Activated T-helper 2 cell treated with anti-CD3 and anti-CD28 coated beads, Interferon-gamma antibody, Interleukin-2, Interleukin-4, amounts not matched to agents 10 μg/mL and 5 μg/mL and 100 μg/mL, durations not matched to agents 14 hours and 24 hours and 36 hours (primary cell): ENCODE measurements around the gene NOD2. TPM values are rescaled to one million over a fixed set of nuclear protein-coding genes. Genes with fewer than 3 reads are reported as not detected.

ENCODE experiments used
- DNase-seq: peaks from one replicate; pipeline ENCODE4 v3.0.0; 2021; ENCODE audit warnings: low spot score
- H3K27ac Mint-ChIP-seq: one replicate; pipeline ENCODE4 v1.8.0; 2021; ENCODE audit warnings: mixed read lengths
- H3K27me3 Mint-ChIP-seq: one replicate; pipeline ENCODE4 v1.8.0; 2021; ENCODE audit warnings: low read depth, mixed read lengths
- H3K36me3 Mint-ChIP-seq: one replicate; pipeline ENCODE4 v1.8.0; 2021; ENCODE audit warnings: low read depth, mixed read lengths
- H3K4me1 Mint-ChIP-seq: one replicate; pipeline ENCODE4 v1.8.0; 2021; ENCODE audit warnings: low read depth, mixed read lengths
- H3K4me3 Mint-ChIP-seq: one replicate; pipeline ENCODE4 v1.8.0; 2021; ENCODE audit warnings: low read depth, mild to moderate bottlenecking, moderate library complexity, mixed read lengths
- H3K9me3 Mint-ChIP-seq: one replicate; pipeline ENCODE4 v1.8.0; 2021; ENCODE audit warnings: mixed read lengths
- intact Hi-C: fragments of 100-400 bp; cut with micrococcal nuclease; formaldehyde crosslinking; loops from one replicate; pipeline ENCODE4 v1.15.1; 2023
- total RNA-seq: library from RNA; stranded (reverse); gene quantifications from 2 replicates; pipeline ENCODE4 v1.2.3, GENCODE V29; 2022

NOD2 gene
- total RNA-seq, 1 donor from 2014 or later, result 8.8 TPM

DNA sequence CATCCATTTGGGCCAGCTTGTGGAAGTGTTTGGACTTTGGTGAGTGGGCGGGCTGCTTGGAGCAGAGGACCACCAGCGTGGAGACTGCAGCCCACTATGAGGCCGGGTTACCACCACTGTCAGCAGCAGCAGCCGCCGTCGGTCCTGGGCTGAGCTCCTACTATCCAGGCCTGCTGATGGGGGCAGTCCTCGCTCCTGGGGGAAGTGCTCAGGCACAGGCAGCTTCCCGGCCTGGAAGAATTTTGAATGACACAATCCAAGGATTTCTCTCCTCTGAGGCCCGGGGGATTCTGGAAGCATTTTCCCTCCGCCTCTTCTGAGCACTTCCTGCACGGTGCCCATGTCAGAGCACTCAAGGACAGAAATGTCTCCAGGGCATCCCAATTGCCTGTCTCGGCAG, 5.3 kb upstream of the NOD2 start:
- intact Hi-C loops, result no loop called here

DNA sequence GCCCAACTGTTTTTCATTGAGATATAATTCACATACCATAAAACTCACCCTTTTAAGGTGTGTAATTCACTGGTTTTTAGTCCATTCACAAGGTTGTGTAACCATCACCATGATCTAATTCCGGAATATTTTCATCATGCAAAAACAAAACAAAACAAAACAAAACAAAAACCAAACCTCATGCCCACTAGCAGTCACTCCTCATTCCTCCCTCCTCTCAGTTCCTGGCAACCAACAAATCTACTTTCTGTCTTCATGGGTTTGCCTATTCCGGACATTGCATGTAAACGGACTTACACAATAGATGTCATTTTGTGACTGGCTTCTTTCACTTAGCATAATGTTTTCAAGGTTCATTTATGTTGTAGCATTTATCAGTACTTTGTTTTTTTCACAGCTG, 4.5 kb upstream of the NOD2 start:
- Mint-ChIP-seq H3K4me3 (no peak overlapping the region), H3K27ac (no peak overlapping the region), H3K9me3 (no peaks in the 10 kb centered on the region), H3K4me1 (peaks cover 50% of the 10 kb centered on the region), H3K27me3 (no peaks in the 10 kb centered on the region), H3K36me3 (peaks cover 3% of the 10 kb centered on the region)
- DNase-seq, result no peak
- intact Hi-C loops, result no loop called here

More for the DNA sequence above, 5.3 kb upstream of the NOD2 start:
- no peaks in the 10 kb centered on the region for H3K27me3 Mint-ChIP-seq
- H3K36me3 Mint-ChIP-seq, result peaks cover 3% of the 10 kb centered on the region
- no peaks in the 10 kb centered on the region for H3K9me3 Mint-ChIP-seq
- DNase-seq, result no peak
- H3K4me3 Mint-ChIP-seq, result no peak overlapping the region
- no peak overlapping the region for H3K27ac Mint-ChIP-seq
- H3K4me1 Mint-ChIP-seq, result peaks cover 56% of the 10 kb centered on the region

GRCh38 chr16:50690177-50690576, 3.2 kb upstream of the NOD2 start:
- Mint-ChIP-seq H3K27ac (no peak overlapping the region), H3K4me1 (peaks cover 49% of the 10 kb centered on the region)

GRCh38 chr16:50692644-50692998, 785 bp upstream of the NOD2 start:
- Mint-ChIP-seq H3K27ac (peak overlapping the region; percentile 10), H3K4me1 (peaks cover 58% of the 10 kb centered on the region), H3K9me3 (no peaks in the 10 kb centered on the region), H3K4me3 (peak overlapping the region; percentile 69), H3K27me3 (no peaks in the 10 kb centered on the region), H3K36me3 (peaks cover 5% of the 10 kb centered on the region)
- intact Hi-C loops, result no loop called here
- no peak for DNase-seq

More at GRCh38 chr16:50690177-50690576, 3.2 kb upstream of the NOD2 start:
- Mint-ChIP-seq H3K27me3 (no peaks in the 10 kb centered on the region), H3K4me3 (no peak overlapping the region), H3K36me3 (peaks cover 5% of the 10 kb centered on the region), H3K9me3 (no peaks in the 10 kb centered on the region)
- intact Hi-C loops, result no loop called here
- DNase-seq, result no peak

GRCh38 chr16:50694206-50694605, 800 bp downstream of the NOD2 start:
- Mint-ChIP-seq H3K9me3 (no peaks in the 10 kb centered on the region), H3K27ac (peak overlapping the region; percentile 73), H3K36me3 (peaks cover 5% of the 10 kb centered on the region), H3K4me1 (peaks cover 69% of the 10 kb centered on the region), H3K4me3 (peak overlapping the region; percentile 79), H3K27me3 (no peaks in the 10 kb centered on the region)
- DNase-seq, result no peak
- intact Hi-C loops, result loop anchor here (2.0 kb wide), 1 partner anchor 15 kb away; no protein-coding TSS in a partner anchor

GRCh38 chr16:50695017-50696000, 1.9 kb downstream of the NOD2 start:
- H3K9me3 Mint-ChIP-seq, result no peaks in the 10 kb centered on the region
- H3K4me1 Mint-ChIP-seq, result peaks cover 74% of the 10 kb centered on the region
- H3K27ac Mint-ChIP-seq, result peak overlapping the region; percentile 7
- H3K4me3 Mint-ChIP-seq, result peak overlapping the region; percentile 79
- peaks cover 13% of the 10 kb centered on the region for H3K36me3 Mint-ChIP-seq
- H3K27me3 Mint-ChIP-seq, result no peaks in the 10 kb centered on the region
- intact Hi-C loops, result loop anchor here (2.0 kb wide), 1 partner anchor 13 kb away; no protein-coding TSS in a partner anchor
- no peak for DNase-seq

GRCh38 chr16:50696126-50696525, 2.7 kb downstream of the NOD2 start:
- Mint-ChIP-seq H3K36me3 (peaks cover 20% of the 10 kb centered on the region), H3K4me1 (peaks cover 72% of the 10 kb centered on the region), H3K9me3 (no peaks in the 10 kb centered on the region), H3K4me3 (peak overlapping the region; percentile 43), H3K27ac (peak overlapping the region; percentile 73), H3K27me3 (no peaks in the 10 kb centered on the region)
- DNase-seq, result no peak
- intact Hi-C loops, result no loop called here

DNA sequence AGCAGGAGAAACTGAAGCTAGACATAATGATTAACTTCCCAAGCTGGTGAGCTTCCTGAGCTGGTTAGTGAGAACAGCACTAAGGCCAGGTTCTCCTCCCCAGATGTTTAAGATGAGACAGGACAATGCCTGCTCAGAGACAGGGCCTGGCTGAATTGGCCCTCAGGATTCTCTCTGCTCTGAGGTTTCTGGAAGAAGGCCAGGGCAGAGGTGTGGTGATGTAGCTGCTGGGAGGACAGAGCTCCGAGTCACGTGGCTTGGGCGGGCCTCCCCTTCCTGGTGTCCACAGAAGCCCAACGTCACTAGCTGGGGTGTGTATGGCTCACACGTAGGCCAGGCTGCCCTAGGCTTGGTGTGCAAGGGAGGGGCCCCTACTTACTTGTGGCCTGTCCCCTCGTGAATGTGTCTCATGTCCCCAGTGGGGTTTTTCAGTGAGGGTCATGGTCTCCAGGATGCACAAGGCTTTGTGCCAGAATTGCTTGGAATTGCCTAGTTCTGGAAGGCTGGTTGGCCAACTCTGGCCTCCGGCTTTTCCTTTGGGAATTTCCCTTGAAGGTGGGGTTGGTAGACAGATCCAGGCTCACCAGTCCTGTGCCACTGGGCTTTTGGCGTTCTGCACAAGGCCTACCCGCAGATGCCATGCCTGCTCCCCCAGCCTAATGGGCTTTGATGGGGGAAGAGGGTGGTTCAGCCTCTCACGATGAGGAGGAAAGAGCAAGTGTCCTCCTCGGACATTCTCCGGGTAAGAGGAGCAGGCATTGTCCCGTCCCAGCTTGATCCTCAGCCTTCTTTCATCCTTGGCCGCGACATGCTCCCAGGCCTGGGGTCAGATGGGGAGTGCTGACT, 3.4 kb downstream of the NOD2 start:
- Mint-ChIP-seq H3K27me3 (no peaks in the 10 kb centered on the region), H3K36me3 (peaks cover 26% of the 10 kb centered on the region), H3K27ac (peak overlapping the region; percentile 88), H3K4me1 (peaks cover 69% of the 10 kb centered on the region), H3K4me3 (peak overlapping the region; percentile 43), H3K9me3 (peaks cover 4% of the 10 kb centered on the region)
- no peak for DNase-seq
- intact Hi-C loops, result no loop called here

DNA sequence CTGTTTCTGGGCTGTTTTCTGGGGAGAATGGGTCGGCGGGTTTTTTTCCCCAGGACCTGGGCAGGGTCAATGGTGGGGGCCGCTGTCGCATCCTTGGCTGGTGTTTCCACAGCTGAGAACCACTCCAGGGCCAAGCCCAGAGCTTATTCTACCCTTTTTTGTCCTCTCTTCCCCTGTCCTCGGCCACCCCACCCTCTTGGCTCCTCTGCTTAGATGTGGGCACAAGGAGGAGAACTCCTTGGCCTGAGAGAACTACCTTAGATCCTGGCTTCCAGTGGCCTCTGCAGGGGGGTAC, 4.0 kb downstream of the NOD2 start:
- H3K36me3 Mint-ChIP-seq, result peaks cover 31% of the 10 kb centered on the region
- peaks cover 69% of the 10 kb centered on the region for H3K4me1 Mint-ChIP-seq
- peaks cover 6% of the 10 kb centered on the region for H3K9me3 Mint-ChIP-seq
- H3K27me3 Mint-ChIP-seq, result no peaks in the 10 kb centered on the region
- DNase-seq, result no peak
- intact Hi-C loops, result no loop called here
- H3K27ac Mint-ChIP-seq, result peak overlapping the region; percentile 88
- H3K4me3 Mint-ChIP-seq, result peak overlapping the region; percentile 70

DNA sequence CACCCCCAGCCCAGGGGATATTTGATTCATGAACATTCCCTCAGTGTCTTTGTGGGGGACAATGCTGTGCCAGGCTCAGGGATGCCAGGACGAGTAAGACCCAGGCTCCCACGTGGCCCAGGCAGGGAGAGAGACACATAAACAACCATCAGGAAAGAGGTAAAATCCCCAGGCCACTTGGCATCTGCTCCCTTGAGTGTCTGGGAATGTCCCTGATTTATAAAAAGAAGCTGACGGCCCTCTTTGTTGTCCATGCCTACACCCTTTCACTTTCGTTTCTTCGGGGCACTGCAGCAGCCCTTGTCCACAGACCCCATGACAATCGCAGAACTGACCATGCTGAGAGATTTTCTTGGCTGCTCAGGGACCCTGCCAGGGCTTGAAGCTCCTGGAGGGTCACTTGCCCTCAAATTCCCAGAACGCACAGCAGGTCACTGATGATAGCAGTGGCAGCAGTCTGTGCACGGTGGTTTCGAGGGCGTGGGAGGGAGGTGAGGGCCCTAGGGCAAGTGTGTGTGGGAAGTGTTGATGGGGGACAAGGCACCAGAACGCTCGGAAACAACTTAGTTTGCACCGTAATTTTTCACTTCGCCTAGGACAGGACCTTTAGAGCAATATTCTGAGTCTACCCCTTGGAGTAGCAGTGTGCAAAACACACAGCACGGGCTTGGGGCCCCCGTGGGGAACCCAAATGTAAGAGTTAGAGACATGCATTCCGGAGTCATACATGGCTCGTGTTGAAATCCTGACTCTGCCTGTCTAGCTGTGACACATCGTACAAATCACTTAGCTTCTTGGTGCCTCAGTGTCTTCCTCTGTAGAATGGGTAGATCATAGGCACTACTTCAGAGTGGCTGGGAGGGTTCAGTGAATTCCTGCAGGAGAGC, 4.7 kb downstream of the NOD2 start:
- Mint-ChIP-seq H3K27me3 (no peaks in the 10 kb centered on the region), H3K4me3 (peak overlapping the region; percentile 70), H3K27ac (peak overlapping the region; percentile 88), H3K9me3 (peaks cover 7% of the 10 kb centered on the region), H3K36me3 (peaks cover 36% of the 10 kb centered on the region), H3K4me1 (peaks cover 63% of the 10 kb centered on the region)
- intact Hi-C loops, result loop anchor here (1.0 to 2.0 kb wide), 2 partner anchors 13 to 49 kb away; no protein-coding TSS in a partner anchor
- DNase-seq, result no peak

DNA sequence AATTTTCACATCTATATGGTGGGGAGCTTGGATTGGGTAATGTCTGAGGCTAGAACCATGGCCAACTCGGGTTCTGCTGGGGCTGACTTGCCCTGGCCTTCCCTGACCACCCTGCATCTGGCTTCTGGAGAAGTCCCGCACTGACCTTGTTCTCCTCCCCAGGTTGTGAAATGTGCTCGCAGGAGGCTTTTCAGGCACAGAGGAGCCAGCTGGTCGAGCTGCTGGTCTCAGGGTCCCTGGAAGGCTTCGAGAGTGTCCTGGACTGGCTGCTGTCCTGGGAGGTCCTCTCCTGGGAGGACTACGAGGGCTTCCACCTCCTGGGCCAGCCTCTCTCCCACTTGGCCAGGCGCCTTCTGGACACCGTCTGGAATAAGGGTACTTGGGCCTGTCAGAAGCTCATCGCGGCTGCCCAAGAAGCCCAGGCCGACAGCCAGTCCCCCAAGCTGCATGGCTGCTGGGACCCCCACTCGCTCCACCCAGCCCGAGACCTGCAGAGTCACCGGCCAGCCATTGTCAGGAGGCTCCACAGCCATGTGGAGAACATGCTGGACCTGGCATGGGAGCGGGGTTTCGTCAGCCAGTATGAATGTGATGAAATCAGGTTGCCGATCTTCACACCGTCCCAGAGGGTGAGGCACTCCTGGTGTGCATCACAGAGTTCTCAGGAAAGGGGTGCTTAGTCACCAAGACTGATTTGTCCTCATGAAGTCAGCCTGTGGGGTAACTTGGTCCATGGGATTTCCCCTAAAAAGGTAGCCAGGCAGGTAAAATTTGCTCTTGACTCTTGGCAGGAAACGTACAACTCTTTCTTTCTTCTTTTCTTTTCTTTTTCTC, 6.1 kb downstream of the NOD2 start:
- H3K27me3 Mint-ChIP-seq, result no peaks in the 10 kb centered on the region
- H3K4me3 Mint-ChIP-seq, result peak overlapping the region; percentile 0
- H3K27ac Mint-ChIP-seq, result peak overlapping the region; percentile 88
- peaks cover 15% of the 10 kb centered on the region for H3K9me3 Mint-ChIP-seq
- no peak for DNase-seq
- H3K4me1 Mint-ChIP-seq, result peaks cover 55% of the 10 kb centered on the region
- intact Hi-C loops, result loop anchor here (1.0 to 5.0 kb wide), 3 partner anchors 9 to 47 kb away; no protein-coding TSS in a partner anchor
- H3K36me3 Mint-ChIP-seq, result peaks cover 45% of the 10 kb centered on the region
